Measurements from ENCODE around the gene CTR9. TPM values are rescaled to one million over a fixed set of nuclear protein-coding genes. Genes with fewer than 3 reads are reported as not detected.

Gene CTR9
- total and polyA plus RNA-seq, 9 of the 15 experiments (the other 6 are each of a cell fraction or from before 2014, with no cell fraction given) = 25.4 to 79.3 (median 47.3) TPM

- TF ChIP-seq, protein P1, sequence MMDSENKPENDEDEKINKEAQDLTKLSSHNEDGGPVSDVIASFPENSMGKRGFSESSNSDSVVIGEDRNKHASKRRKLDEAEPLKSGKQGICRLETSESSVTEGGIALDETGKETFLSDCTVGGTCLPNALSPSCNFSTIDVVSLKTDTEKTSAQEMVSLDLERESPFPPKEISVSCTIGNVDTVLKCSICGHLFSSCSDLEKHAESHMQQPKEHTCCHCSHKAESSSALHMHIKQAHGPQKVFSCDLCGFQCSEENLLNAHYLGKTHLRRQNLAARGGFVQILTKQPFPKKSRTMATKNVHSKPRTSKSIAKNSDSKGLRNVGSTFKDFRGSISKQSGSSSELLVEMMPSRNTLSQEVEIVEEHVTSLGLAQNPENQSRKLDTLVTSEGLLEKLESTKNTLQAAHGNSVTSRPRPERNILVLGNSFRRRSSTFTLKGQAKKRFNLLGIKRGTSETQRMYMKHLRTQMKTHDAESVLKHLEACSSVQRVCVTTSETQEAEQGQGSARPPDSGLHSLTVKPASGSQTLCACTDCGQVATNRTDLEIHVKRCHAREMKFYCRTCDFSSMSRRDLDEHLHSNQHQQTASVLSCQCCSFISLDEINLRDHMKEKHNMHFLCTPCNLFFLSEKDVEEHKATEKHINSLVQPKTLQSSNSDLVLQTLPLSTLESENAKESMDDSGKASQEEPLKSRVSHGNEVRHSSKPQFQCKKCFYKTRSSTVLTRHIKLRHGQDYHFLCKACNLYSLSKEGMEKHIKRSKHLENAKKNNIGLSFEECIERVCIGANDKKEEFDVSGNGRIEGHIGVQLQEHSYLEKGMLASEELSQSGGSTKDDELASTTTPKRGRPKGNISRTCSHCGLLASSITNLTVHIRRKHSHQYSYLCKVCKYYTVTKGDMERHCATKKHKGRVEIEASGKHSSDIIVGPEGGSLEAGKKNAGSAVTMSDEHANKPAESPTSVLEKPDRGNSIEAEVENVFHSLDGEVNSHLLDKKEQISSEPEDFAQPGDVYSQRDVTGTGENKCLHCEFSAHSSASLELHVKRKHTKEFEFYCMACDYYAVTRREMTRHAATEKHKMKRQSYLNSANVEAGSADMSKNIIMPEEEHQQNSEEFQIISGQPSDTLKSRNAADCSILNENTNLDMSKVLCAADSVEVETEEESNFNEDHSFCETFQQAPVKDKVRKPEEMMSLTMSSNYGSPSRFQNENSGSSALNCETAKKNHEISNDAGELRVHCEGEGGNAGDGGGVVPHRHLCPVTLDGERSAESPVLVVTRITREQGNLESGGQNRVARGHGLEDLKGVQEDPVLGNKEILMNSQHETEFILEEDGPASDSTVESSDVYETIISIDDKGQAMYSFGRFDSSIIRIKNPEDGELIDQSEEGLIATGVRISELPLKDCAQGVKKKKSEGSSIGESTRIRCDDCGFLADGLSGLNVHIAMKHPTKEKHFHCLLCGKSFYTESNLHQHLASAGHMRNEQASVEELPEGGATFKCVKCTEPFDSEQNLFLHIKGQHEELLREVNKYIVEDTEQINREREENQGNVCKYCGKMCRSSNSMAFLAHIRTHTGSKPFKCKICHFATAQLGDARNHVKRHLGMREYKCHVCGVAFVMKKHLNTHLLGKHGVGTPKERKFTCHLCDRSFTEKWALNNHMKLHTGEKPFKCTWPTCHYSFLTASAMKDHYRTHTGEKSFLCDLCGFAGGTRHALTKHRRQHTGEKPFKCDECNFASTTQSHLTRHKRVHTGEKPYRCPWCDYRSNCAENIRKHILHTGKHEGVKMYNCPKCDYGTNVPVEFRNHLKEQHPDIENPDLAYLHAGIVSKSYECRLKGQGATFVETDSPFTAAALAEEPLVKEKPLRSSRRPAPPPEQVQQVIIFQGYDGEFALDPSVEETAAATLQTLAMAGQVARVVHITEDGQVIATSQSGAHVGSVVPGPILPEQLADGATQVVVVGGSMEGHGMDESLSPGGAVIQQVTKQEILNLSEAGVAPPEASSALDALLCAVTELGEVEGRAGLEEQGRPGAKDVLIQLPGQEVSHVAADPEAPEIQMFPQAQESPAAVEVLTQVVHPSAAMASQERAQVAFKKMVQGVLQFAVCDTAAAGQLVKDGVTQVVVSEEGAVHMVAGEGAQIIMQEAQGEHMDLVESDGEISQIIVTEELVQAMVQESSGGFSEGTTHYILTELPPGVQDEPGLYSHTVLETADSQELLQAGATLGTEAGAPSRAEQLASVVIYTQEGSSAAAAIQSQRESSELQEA (IDR thresholded peaks at IDR 0.05; ENCODE audit: low read depth) = no peak
- TF ChIP-seq SNIP1 (IDR thresholded peaks at IDR 0.05; ENCODE audit: low read depth) = no peak
- peak; percentile 24; the same call in 1 of the 2 replicates for TF ChIP-seq REST (IDR thresholded peaks at IDR 0.05; ENCODE audit: borderline replicate concordance)
- TF ChIP-seq REST (CRISPR knock-in tag; IDR thresholded peaks at IDR 0.05; ENCODE audit: low read depth) = no peak
- TF ChIP-seq BCL6 (CRISPR knock-in tag; IDR thresholded peaks at IDR 0.05) = no peak
- TF ChIP-seq NCOA6 (IDR thresholded peaks at IDR 0.05) = no peak
- TF ChIP-seq RB1 (IDR thresholded peaks at IDR 0.05; ENCODE audit: low read depth) = no peak
- TF ChIP-seq, protein P2, sequence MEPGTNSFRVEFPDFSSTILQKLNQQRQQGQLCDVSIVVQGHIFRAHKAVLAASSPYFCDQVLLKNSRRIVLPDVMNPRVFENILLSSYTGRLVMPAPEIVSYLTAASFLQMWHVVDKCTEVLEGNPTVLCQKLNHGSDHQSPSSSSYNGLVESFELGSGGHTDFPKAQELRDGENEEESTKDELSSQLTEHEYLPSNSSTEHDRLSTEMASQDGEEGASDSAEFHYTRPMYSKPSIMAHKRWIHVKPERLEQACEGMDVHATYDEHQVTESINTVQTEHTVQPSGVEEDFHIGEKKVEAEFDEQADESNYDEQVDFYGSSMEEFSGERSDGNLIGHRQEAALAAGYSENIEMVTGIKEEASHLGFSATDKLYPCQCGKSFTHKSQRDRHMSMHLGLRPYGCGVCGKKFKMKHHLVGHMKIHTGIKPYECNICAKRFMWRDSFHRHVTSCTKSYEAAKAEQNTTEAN (CRISPR knock-in tag; IDR thresholded peaks at IDR 0.05) = no peak
- no peak for TF ChIP-seq ZNF696 (CRISPR knock-in tag; conservative IDR thresholded peaks at IDR 0.05)
Measured at GRCh38 chr11:10742460-10743208, 8.4 kb upstream of the CTR9 start (continued).
